Measurements from ENCODE around the gene INPP5B. TPM values are rescaled to one million over a fixed set of nuclear protein-coding genes. Genes with fewer than 3 reads are reported as not detected.
A peak's percentile ranks its signal among the peaks of the same experiment; 100 is the strongest.

The INPP5B gene
- total and polyA plus RNA-seq, 9 of the 15 experiments (the other 6 are each of a cell fraction or from before 2014, with no cell fraction given): 14.1 to 28.7 (median 20.9) TPM

- TF ChIP-seq ATF4 (CRISPR knock-in tag; IDR thresholded peaks at IDR 0.05): peak; percentile 6; the same call in 1 of the 2 replicates
- no peak for TF ChIP-seq MBD1 (CRISPR knock-in tag; IDR thresholded peaks at IDR 0.05)
- TF ChIP-seq HOMEZ (CRISPR knock-in tag; IDR thresholded peaks at IDR 0.05): 0 out of 2 replicates have a peak, but pooled peaks have one; percentile 42
These were observed 87.8 kb downstream of the INPP5B start (continued) for GRCh38 chr1:37858931-37859506.

- Histone ChIP-seq H3K4me1 (replicated peaks in 1 of 2; ENCODE audit: control insufficient read depth in 2 of 2, insufficient read depth in 2 of 2, low read length in 2 of 2) (peaks cover 6 to 22% of the 10 kb centered on the region in 2 experiments; a peak in 4 of 5 replicates), H3K4me2 (ENCODE audit: insufficient read depth, low read length) (no peak overlapping the region), H3K4me3 (no peak overlapping the region), H4K20me1 (replicated peaks; ENCODE audit: control insufficient read depth, insufficient read depth, low read length) (0 out of 2 replicates have a peak, but pooled peaks cover 11% of the 10 kb centered on the region), H3K79me2 (ENCODE audit: control insufficient read depth, insufficient read depth, low read length) (peaks cover 64% of the 10 kb centered on the region), H3K27me3 (ENCODE audit: control insufficient read depth in 2 of 2, insufficient read depth in 2 of 2, low read length in 2 of 2) (no peaks in the 10 kb centered on the region), H3K9me1 (ENCODE audit: control insufficient read depth, insufficient read depth, low read length) (no peaks in the 10 kb centered on the region), H3K9ac (ENCODE audit: insufficient read depth in 1 of 2, low read depth in 2 of 2, low read length in 2 of 2) (no peak overlapping the region), H3K36me3 (ENCODE audit: control insufficient read depth, insufficient read depth, low read length) (peaks cover 29% of the 10 kb centered on the region), H2AFZ (ENCODE audit: low read depth, low read length) (no peak overlapping the region), H3K9me3 (replicated peaks; ENCODE audit: control insufficient read depth, insufficient read depth, low read depth, low read length) (no peaks in the 10 kb centered on the region), H3K27ac (ENCODE audit: extremely low read depth, low read depth, low read length) (no peak overlapping the region)
- WGBS (ENCODE audit: insufficient coverage, low coverage, missing lambda C conversion rate): 67% methylated on average over 6 of the region's 6 CpGs
- POLR2A ChIA-PET: interaction anchor here (0.7 to 1.6 kb wide), 3 partner anchors 17 to 345 kb away, joined by 3 read pairs; no protein-coding TSS in a partner anchor
- ATAC-seq (no peak), FAIRE-seq (no peak), DNase-seq (ENCODE audit: extremely low read depth in 1 of 4, low spot score in 3 of 4) (peak in 1 of 4 experiments; percentile 18)
- CTCF ChIA-PET (ENCODE audit: low intra/inter-chr PET ratio): no interaction called here
- no TSS peak for BruUV-seq (replicated peaks)
- intact Hi-C loops (cut with micrococcal nuclease) (no loop called here), in situ Hi-C loops (cut with MboI) (no loop called here)
- TF ChIP-seq FOSL1 (tag; conservative IDR thresholded peaks at IDR 0.05) (0 out of 2 replicates have a peak, but pooled peaks have one; percentile 15), USF1 (CRISPR knock-in tag; IDR thresholded peaks at IDR 0.05) (no peak)
These were observed 92.4 kb downstream of the INPP5B start for GRCh38 chr1:37854406-37854805.

Data from K562 (cell line).